HPDE6-E6E7 (cell line): ENCODE measurements around the gene HS6ST2.
"Not testable (repeated sequence)": the region's sequence is repeated elsewhere in the genome, so short reads cannot be mapped to it uniquely, and the experiment has no call there.

ENCODE experiments used
- DNase-seq: peaks from one replicate; pipeline ENCODE4 v3.0.0; 2011; ENCODE audit warnings: missing footprints; ENCODE audit errors: extremely low spot score

HS6ST2 gene

DNA sequence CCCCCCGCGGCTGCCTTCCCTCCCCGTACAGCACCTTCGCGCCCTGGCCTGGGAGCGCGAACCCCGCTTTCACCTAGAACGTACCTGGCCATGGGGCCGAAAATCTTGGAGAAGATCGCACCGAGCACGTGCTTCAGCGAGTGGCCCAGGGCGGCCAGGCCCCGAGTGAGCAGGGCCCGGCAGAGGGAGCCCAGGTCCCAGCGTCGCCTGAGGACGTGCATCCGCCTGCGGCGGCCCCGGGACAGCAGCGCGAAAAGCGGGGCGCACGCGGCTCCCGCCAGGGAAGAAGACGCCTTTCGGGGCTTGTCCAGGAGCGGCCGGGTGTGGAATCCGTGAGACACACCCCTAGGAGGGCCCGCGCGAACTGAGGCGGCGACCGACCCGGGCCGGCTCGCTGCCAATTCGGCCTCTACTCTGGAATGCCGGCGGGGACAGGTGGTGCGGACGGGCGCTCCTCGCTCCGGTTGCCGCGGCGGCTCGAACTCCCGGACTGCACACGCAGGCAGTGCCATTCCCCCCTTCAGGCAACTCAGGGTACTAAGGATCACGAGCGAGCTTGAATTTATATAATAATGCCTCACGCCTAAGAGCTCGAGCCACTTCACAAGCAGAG, at the start of gene HS6ST2:
Gene HS6ST2 (minus strand): TSS at position 539 of the 613 bp plus-strand sequence.
- no peak for DNase-seq

GRCh38 chrX:133007458-133007857, 49.0 kb upstream of the HS6ST2 start:
- no peak for DNase-seq

DNA sequence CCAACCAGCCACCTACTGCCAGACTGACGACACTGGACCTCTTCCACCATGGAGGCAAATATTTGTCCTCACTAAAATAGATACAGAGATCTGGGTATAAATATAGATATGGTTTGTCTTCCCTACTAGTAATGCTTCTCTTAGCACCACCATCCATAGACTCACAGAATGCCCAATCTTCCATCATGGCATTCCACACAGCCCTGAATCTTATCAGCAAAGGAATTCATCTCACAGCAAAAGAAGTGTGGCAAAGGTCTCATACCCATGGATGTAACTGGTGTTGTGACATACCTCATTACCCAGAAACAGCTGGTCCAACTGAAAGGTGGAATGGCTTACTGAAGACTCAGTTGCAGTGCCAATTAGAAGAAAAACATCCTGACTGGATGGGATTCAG, 47.2 kb upstream of the HS6ST2 start:
- DNase-seq, result no peak

DNA sequence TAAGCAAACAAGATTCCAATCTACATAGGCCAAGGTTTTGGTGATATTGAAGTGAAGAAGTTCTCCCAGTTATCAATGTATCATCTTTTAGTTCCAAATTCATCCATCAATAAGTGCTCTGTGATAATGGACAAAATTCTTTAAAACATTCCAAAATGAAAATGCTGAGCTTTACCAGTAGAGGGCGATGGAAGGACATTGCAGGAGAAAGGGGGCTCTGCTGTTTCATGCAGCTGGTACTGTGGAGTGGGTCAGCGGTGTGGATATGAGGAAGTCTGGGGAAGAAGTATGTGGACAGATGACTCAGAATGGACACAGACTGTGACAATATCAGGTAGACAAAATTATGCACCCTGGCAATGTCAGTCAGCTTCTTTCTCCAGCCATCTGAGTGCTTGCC, 46.6 kb upstream of the HS6ST2 start:
- DNase-seq, result no peak

- no peak for DNase-seq
Observed at GRCh38 chrX:132999209-132999608, 40.8 kb upstream of the HS6ST2 start.

GRCh38 chrX:132990835-132991234, 32.4 kb upstream of the HS6ST2 start:
- DNase-seq, result no peak

GRCh38 chrX:132986556-132986955, 28.1 kb upstream of the HS6ST2 start:
- DNase-seq, result no peak

DNA sequence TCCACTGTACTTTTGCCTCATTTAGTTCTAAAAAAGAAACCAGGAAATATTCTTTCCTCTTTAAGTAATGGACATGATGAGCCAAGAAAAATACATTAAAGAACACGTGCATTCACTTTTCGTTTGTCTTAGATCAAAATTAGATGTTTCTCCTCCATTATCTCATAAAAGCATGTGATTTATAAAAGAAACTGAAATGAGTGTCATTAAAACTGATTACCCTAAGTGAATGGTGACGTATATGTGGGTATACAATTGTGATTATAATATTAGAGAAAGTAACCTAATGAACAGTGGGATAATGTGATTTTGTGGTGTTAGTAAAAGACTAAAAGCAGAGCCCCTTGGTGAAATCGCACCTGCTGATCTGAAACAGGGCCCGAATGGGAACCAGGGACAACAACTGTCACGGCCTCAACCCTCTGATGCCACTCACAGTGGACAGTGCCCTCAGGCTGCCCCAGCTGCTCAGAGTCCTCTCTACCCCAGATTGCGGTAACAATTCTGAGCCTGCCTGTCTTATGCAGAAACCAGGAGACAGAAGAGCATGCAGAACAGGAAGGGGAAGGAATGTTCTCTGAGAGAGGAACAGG, 25.7 kb upstream of the HS6ST2 start:
- no peak for DNase-seq

DNA sequence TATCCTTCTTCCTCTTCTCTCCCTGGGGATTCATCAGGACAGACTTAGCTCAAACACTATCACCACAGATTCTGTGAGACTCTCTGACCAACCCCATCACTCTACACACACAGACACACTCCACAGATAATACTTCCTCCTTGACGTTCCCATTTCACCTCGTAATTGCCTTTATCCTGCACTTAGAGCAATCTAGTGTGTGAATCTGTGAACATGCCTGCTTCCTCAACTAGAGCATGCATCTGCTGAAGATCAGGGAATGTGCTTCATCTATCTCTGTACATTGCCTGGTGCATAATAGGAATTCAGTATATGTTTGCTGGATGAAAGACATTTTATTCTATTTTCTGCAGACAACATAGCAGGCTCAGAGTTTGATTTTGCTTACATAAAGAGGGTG, 25.1 kb upstream of the HS6ST2 start:
- DNase-seq, result no peak

- DNase-seq, result not testable (repeated sequence)
Observed at GRCh38 chrX:132980035-132980434, 21.6 kb upstream of the HS6ST2 start.

GRCh38 chrX:132968296-132968949, 10.0 kb upstream of the HS6ST2 start:
- DNase-seq, result no peak

DNA sequence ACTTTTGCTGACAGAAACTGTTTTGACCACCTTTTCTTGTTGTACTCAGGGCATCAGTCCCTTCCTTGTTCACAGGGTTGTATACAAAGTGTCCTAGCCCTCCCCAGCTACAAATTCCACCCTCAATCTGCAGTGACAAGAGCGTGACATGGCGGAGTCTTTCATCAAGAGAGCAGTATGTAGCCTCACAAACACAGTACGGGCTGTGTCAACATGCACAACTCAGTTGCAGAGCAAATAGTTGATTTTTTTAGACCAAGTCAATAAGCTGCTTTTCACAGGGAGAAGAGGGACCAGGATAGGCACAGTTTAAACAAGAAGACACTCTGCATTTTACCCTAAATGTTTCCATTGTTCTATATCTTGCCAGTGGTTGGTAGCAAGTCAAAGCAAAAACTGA, 8.6 kb upstream of the HS6ST2 start:
- no peak for DNase-seq

- DNase-seq, result no peak
Observed at GRCh38 chrX:132965461-132965860, 7.0 kb upstream of the HS6ST2 start.

DNA sequence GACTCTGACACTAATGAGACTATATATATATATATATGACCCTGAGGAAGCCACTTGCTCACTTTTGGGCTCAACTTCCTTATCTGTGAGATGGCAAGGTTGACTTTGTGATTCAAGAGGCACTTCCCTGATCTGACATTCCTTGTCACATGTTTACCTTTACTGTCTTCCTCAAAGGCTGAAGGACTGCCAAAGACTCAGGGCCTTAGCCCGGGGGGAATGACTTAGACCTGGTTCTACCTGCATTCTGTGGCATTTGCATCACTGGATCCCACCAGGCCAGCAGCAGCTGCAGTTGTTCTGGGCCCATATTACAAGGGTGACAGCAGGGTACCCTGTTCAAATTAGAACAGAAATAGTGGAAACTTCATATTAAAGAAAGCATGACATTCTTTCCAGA, 3.1 kb upstream of the HS6ST2 start:
- DNase-seq, result no peak

- no peak for DNase-seq
Observed at GRCh38 chrX:132957211-132958090, 978 bp downstream of the HS6ST2 start.

DNA sequence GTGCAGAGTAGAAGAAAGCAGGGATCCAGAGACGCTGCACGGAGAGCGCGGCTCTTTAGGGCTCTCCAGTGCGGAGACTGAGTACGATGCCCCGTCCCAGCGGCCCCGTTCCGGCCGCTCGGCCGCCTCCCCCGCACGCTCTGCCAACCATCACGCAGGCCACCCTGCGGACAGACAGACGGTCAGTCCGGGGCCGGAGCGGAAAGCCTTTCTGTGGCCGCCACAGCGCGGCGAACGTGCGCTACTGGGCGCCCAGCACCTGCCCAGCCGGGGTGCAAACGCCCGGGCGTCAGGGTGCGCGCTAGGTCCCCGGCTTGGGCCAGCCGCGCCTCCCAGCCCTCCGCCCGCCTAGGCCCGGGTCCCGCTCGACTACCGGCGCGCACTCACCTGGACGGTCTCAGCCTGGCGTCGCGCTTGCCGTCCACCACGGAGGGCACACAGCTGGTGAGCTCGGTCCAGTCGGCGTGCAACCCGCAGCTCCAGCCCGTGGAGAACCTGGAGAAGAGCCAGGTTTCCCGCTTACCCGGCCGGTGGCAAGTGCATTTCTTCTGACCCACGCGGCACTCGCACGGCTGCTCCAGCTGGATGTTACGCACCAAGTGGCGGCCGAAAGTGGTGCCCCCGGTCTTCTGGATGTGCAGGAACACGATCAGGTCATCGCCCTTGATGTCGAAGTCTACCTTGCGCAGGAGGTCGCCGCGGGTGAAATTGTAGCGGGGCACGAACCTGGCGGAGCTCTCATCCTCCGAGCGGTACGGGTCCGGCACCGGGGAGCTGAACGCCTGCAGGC, 1.8 kb downstream of the HS6ST2 start:
- DNase-seq, result no peak

- no peak for DNase-seq
Observed at GRCh38 chrX:132955690-132956089, 2.7 kb downstream of the HS6ST2 start.

GRCh38 chrX:132954323-132954722, 4.1 kb downstream of the HS6ST2 start:
- no peak for DNase-seq

GRCh38 chrX:132953354-132953753, 5.1 kb downstream of the HS6ST2 start:
- DNase-seq, result no peak

DNA sequence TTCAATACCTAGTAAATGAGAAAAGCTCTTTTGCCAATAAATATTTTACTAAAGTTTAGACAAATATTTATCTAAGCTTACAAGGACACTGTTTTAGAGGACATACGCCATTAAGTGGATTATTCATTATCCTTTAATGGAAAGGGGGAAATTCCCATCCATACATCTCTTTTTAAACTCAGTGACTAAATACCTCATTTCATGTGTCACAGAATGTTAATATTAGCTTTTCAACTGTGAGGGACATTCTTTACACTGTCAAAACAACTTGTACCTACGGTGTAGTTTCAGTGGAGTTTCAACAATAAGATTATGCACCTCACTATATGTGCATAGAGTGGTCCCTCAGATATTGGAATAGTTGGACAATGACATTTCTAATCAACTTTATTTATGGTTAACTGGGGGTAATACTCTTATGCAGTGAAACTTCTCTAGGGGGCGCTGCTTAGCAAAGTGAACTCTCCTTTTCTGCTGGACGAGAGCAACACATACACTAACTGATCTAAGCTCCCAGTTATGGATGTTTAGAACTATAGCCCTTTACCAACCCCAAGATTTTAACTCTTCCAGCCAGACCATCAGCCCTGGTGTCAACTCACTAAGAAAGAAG, 9.7 kb downstream of the HS6ST2 start:
- DNase-seq, result no peak

DNA sequence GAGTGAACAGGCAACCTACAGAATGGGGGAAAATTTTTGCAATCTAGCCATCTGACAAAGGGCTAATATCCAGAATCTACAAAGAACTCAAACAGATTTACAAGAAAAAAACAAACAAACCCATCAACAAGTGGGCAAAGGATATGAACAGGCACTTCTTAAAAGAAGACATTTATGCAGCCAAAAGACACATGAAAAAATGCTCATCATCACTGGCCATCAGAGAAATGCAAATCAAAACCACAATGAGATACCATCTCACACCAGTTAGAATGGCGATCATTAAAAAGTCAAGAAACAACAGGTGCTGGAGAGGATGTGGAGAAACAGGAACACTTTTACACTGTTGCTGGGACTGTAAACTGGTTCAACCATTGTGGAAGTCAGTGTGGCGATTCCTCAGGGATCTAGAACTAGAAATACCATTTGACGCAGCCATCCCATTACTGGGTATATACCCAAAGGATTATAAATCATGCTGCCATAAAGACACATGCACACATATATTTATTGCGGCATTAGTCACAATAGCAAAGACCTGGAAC, 13.3 kb downstream of the HS6ST2 start:
- DNase-seq, result not testable (repeated sequence)
